Calu3 (cell line): Measurements from ENCODE around the gene KAZN. TPM values are rescaled to one million over a fixed set of nuclear protein-coding genes. Genes with fewer than 3 reads are reported as not detected.

Experiments
- BruUV-seq: library from RNA; stranded (reverse); fragments of 400-500 nt; replicated peaks from 2 replicates; lab custom pipeline; 2021; lab: Mats Ljungman, UMichigan
- CTCF ChIA-PET: fragments of 300-600 bp; sonication (Branson Sonifier 250); formaldehyde crosslinking; loops from one replicate; lab custom pipeline; 2022; ENCODE audit warnings: antibody characterized with exemption; lab: Charles Lee
- DNase-seq: peaks from one replicate; pipeline ENCODE4 v3.0.0; 2022
- H3K27ac Mint-ChIP-seq: one replicate; pipeline ENCODE4 v1.8.0; 2022; ENCODE audit warnings: mixed read lengths; ENCODE audit not compliant: unreplicated experiment
- H3K27me3 Mint-ChIP-seq: one replicate; pipeline ENCODE4 v1.8.0; 2022; ENCODE audit warnings: mixed read lengths; ENCODE audit not compliant: unreplicated experiment
- H3K36me3 Mint-ChIP-seq: one replicate; pipeline ENCODE4 v1.8.0; 2022; ENCODE audit warnings: mild to moderate bottlenecking, moderate library complexity, mixed read lengths; ENCODE audit not compliant: insufficient read depth, unreplicated experiment
- H3K4me1 Mint-ChIP-seq: one replicate; pipeline ENCODE4 v1.8.0; 2022; ENCODE audit warnings: mild to moderate bottlenecking, low read depth, mixed read lengths; ENCODE audit not compliant: unreplicated experiment
- H3K4me3 Mint-ChIP-seq: one replicate; pipeline ENCODE4 v1.8.0; 2022; ENCODE audit warnings: mild to moderate bottlenecking, low read depth, moderate library complexity, mixed read lengths; ENCODE audit not compliant: unreplicated experiment
- H3K9me3 Mint-ChIP-seq: one replicate; pipeline ENCODE4 v1.8.0; 2022; ENCODE audit warnings: low read depth, mixed read lengths; ENCODE audit not compliant: unreplicated experiment
- intact Hi-C: fragments of 100-400 bp; cut with micrococcal nuclease; formaldehyde crosslinking; loops from one replicate; pipeline ENCODE4 v1.10.0; 2022; ENCODE audit not compliant: unreplicated experiment
- total RNA-seq: library from RNA; stranded (reverse); gene quantifications from 2 replicates; pipeline ENCODE4 v1.2.3, GENCODE V29; 2022
- TF ChIP-seq, protein P1 (sequence below): fragments of 200-600 bp; IDR thresholded peaks from one replicate; pipeline ENCODE4 v1.8.0; 2022; ENCODE audit warnings: antibody characterized with exemption; ENCODE audit not compliant: unreplicated experiment

The KAZN gene
- total RNA-seq, 1 experiment from 2014 or later = 3.6 TPM

DNA sequence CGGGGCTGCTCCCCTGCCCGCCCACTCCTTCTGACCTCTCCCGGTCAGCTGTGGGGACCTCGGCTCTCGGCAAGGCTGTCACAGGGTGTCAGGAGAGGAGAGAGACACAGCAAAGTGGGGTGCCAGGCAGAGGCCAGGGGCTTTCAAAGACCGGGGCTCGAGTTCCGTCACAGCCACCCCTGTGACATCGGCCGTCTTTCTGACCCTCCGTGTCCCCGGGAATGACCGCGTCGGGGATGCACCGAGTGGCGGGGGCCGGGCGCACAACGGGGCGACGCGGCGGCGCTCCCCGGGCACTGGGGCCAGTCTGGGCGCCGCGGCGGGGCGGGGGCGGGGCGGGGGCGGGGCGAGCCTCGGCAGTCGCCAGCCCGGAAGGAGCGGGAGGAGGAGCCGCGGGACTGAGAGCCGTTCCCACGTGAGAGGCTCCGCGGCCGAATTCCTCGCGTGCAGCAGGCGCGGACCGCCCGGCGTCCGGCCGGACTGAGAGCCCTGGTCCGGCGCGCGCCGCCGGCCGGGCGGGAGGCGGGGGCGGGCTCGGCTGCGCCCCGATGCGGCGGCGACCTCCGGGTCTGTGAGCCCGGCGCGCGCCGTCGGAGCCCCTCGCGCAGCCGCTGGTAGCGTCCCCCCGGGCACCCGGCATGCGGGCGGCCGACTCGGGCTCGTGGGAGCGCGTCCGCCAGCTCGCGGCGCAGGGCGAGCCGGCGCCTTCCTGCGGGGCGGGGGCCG, 325.4 kb downstream of the KAZN start:
- H3K36me3 Mint-ChIP-seq = peaks cover 8% of the 10 kb centered on the region
- no TSS peak for BruUV-seq
- no peaks in the 10 kb centered on the region for H3K4me1 Mint-ChIP-seq
- H3K9me3 Mint-ChIP-seq = no peaks in the 10 kb centered on the region
- H3K27ac Mint-ChIP-seq = no peak overlapping the region
- TF ChIP-seq, protein P1, sequence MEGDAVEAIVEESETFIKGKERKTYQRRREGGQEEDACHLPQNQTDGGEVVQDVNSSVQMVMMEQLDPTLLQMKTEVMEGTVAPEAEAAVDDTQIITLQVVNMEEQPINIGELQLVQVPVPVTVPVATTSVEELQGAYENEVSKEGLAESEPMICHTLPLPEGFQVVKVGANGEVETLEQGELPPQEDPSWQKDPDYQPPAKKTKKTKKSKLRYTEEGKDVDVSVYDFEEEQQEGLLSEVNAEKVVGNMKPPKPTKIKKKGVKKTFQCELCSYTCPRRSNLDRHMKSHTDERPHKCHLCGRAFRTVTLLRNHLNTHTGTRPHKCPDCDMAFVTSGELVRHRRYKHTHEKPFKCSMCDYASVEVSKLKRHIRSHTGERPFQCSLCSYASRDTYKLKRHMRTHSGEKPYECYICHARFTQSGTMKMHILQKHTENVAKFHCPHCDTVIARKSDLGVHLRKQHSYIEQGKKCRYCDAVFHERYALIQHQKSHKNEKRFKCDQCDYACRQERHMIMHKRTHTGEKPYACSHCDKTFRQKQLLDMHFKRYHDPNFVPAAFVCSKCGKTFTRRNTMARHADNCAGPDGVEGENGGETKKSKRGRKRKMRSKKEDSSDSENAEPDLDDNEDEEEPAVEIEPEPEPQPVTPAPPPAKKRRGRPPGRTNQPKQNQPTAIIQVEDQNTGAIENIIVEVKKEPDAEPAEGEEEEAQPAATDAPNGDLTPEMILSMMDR = no peak
- intact Hi-C loops = no loop called here
- CTCF ChIA-PET = no interaction called here
- peak; percentile 30 for DNase-seq
- peak overlapping the region; percentile 71 for H3K4me3 Mint-ChIP-seq
- peaks cover 25% of the 10 kb centered on the region for H3K27me3 Mint-ChIP-seq

DNA sequence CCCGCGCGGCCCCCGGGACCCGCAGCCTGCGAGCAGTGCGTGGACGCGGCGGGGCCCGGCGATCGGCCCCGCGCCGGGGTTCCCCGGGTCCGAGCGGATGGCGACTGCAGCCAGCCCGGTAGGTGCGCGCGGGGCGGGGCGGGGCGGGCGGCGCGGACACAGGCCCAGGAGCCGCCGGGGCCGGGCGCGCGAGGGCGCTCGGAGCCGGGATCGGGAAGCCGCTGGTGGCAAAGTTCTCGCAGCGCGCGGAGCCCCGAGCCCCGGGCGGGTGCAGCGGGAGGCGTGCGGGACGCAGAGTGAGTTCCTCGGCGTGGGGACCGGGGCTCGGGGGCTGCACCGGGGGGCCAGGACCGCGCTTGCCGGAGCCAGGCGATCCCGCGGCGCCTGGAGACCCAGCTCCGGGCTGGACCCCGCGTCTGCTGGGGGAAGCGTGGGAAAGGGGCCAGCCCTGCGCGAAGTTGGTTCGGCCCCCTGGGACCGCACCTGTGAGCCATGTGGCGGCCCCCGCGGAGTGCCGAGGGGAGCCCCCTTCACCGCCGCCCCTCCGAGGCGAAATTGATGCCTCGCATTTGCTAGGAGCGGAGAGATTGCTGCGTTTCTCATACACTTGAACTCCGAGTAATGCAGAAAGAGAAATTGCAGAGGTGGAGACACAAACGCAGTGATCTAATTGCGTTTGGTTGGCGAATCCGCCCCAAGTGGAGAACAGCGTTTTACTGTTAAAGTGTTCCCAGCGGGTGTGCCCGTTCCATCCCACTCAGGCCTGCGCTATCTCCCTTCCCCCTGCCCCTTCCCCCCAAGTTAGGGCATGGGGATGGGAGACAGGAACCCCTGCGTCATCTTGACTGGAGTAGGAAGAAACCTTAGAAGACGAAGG, 326.2 kb downstream of the KAZN start:
- Mint-ChIP-seq H3K27ac (no peak overlapping the region), H3K4me1 (no peaks in the 10 kb centered on the region), H3K27me3 (peaks cover 19% of the 10 kb centered on the region), H3K36me3 (peaks cover 8% of the 10 kb centered on the region), H3K9me3 (no peaks in the 10 kb centered on the region), H3K4me3 (peak overlapping the region; percentile 71)
- DNase-seq = peak; percentile 20
- TF ChIP-seq, protein P1 = no peak
- no TSS peak for BruUV-seq
- intact Hi-C loops = no loop called here
- CTCF ChIA-PET = no interaction called here

DNA sequence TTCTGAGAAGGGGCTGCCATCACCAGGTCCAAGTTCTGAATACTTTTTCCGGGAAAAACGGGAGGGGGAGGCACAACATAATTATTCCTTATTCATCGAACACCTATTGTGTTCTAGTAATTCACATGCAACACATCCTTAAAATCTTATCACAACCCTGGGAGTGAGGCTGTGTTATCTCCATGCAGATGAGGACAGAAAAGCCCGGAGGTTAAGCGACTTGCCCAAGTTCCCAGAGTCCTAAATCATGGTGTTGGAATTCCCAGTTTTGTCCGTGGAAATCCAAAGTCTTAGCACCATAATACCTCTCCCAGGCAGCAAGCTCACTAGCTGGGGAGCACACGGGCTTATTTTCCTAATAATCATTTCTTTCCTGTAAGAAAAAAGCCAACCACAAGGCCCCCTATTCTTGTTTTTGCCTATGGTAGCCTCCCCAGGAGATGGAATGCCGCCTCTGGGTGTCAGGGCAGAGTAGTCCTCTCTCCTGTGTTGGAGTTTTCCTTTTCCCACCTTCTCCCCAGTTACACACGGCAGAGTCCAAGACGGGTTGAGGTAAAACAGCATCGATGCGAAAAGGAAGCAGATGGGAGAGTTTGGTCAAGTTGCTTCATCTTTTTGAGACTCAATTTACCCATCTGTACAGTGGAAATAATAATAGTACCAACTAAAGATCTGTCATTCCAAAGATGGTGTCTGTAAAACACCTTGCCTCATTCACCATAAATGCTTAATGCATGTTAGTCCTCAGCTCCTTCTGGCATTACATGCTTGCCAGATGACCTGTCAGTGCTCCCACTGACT, 327.1 kb downstream of the KAZN start:
- Mint-ChIP-seq H3K4me3 (peak overlapping the region; percentile 71), H3K36me3 (peaks cover 8% of the 10 kb centered on the region), H3K4me1 (no peaks in the 10 kb centered on the region), H3K27me3 (peaks cover 19% of the 10 kb centered on the region), H3K27ac (no peak overlapping the region), H3K9me3 (no peaks in the 10 kb centered on the region)
- CTCF ChIA-PET = no interaction called here
- BruUV-seq = TSS peak; percentile 47
- intact Hi-C loops = no loop called here
- no peak for DNase-seq
- TF ChIP-seq, protein P1 = no peak

DNA sequence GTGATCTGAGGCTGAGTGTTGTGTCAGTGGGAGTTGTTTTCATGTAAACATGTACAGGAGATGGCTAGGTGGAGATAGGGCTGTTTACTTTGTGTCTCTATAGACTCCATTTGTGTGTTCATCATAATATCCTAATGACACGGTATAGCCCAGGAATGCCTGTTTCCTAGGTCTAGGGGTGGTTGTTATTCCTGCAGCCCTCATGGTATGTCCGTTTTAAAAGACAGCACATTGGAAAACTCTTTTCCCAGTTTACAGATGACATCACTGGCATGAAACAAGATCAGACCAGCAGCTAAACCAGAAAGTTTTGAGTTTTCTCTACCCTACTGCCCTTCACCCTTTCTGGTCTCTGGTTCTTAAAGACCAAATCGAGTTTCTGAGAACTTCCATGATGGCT, 327.7 kb downstream of the KAZN start:
- TF ChIP-seq, protein P1 = no peak
- no peak overlapping the region for H3K27ac Mint-ChIP-seq
- H3K9me3 Mint-ChIP-seq = no peaks in the 10 kb centered on the region
- no peak for DNase-seq
- no peaks in the 10 kb centered on the region for H3K4me1 Mint-ChIP-seq
- CTCF ChIA-PET = no interaction called here
- peaks cover 8% of the 10 kb centered on the region for H3K36me3 Mint-ChIP-seq
- BruUV-seq = no TSS peak
- intact Hi-C loops = no loop called here
- peak overlapping the region; percentile 71 for H3K4me3 Mint-ChIP-seq
- H3K27me3 Mint-ChIP-seq = peaks cover 19% of the 10 kb centered on the region
